ENCODE measurements around the gene USP32.

The USP32 gene

GRCh38 chr17:60163108-60163784 lies 228.7 kb downstream of the USP32 start:
- H3K27ac ChIP-seq, result no peak overlapping the region
- no peak for DNase-seq (ENCODE audit: low read depth, low spot score)

GRCh38 chr17:60161598-60162330 lies 230.2 kb downstream of the USP32 start:
- no peak overlapping the region for H3K27ac ChIP-seq
- no peak for DNase-seq (ENCODE audit: low read depth, low spot score)

GRCh38 chr17:60160829-60161501 lies 231.0 kb downstream of the USP32 start:
- no peak overlapping the region for H3K27ac ChIP-seq
- DNase-seq (ENCODE audit: low read depth, low spot score), result no peak

GRCh38 chr17:60159479-60159866 lies 232.5 kb downstream of the USP32 start:
- no peak overlapping the region for H3K27ac ChIP-seq
- DNase-seq (ENCODE audit: low read depth, low spot score), result no peak

GRCh38 chr17:60158751-60159478 lies 233.0 kb downstream of the USP32 start:
- H3K27ac ChIP-seq, result no peak overlapping the region
- DNase-seq (ENCODE audit: low read depth, low spot score), result no peak

- DNase-seq (ENCODE audit: low read depth, low spot score), result no peak
- H3K27ac ChIP-seq, result no peak overlapping the region
These were observed 234.4 kb downstream of the USP32 start for GRCh38 chr17:60157487-60158040.

- H3K27ac ChIP-seq, result no peak overlapping the region
- no peak for DNase-seq (ENCODE audit: low read depth, low spot score)
These were observed 235.2 kb downstream of the USP32 start for GRCh38 chr17:60156746-60157145.

GRCh38 chr17:60155815-60156214 lies 236.1 kb downstream of the USP32 start:
- DNase-seq (ENCODE audit: low read depth, low spot score), result no peak
- H3K27ac ChIP-seq, result no peak overlapping the region

- no peak for DNase-seq (ENCODE audit: low read depth, low spot score)
- H3K27ac ChIP-seq, result no peak overlapping the region
These were observed 236.5 kb downstream of the USP32 start for GRCh38 chr17:60155427-60155814.

GRCh38 chr17:60154616-60155426 lies 237.1 kb downstream of the USP32 start:
- DNase-seq (ENCODE audit: low read depth, low spot score), result no peak
- no peak overlapping the region for H3K27ac ChIP-seq

GRCh38 chr17:60153606-60154390 lies 238.1 kb downstream of the USP32 start:
- H3K27ac ChIP-seq, result no peak overlapping the region
- no peak for DNase-seq (ENCODE audit: low read depth, low spot score)

- H3K27ac ChIP-seq, result no peak overlapping the region
These were observed 240.6 kb downstream of the USP32 start for GRCh38 chr17:60151355-60151754.

GRCh38 chr17:60149691-60150582 lies 242.0 kb downstream of the USP32 start, which contains the start of gene CA4:
TSS of gene CA4 (plus strand) at chr17:60149973. CDS start at chr17:60150035, 62 bp downstream.
- no peak within 1 kb of the TSS for H3K27ac ChIP-seq

More at GRCh38 chr17:60151355-60151754, 240.6 kb downstream of the USP32 start:
- DNase-seq (ENCODE audit: low read depth, low spot score), result no peak

GRCh38 chr17:60148373-60148772 lies 243.6 kb downstream of the USP32 start:
- no peak overlapping the region for H3K27ac ChIP-seq
- DNase-seq (ENCODE audit: low read depth, low spot score), result no peak

More at GRCh38 chr17:60149691-60150582, 242.0 kb downstream of the USP32 start, which contains the start of gene CA4:
- no peak for DNase-seq (ENCODE audit: low read depth, low spot score)

GRCh38 chr17:60147553-60148223 lies 244.2 kb downstream of the USP32 start:
- DNase-seq (ENCODE audit: low read depth, low spot score), result no peak
- no peak overlapping the region for H3K27ac ChIP-seq

GRCh38 chr17:60146206-60146605 lies 245.7 kb downstream of the USP32 start:
- H3K27ac ChIP-seq, result no peak overlapping the region
- DNase-seq (ENCODE audit: low read depth, low spot score), result no peak

Data from epithelial cell of prostate (primary cell).